Measurements from ENCODE around the gene FCER1G.

Gene FCER1G

GRCh38 chr1:161196521-161197451, 18.3 kb upstream of the FCER1G start:
- Mint-ChIP-seq H3K4me1 (peaks cover 63% of the 10 kb centered on the region), H3K9me3 (no peaks in the 10 kb centered on the region), H3K36me3 (no peaks in the 10 kb centered on the region), H3K27ac (peak overlapping the region; percentile 84), H3K4me3 (no peak overlapping the region)
- no peak for DNase-seq (ENCODE audit: low spot score in 2 of 2)
- ATAC-seq = no peak

- no peak for ATAC-seq
- DNase-seq (ENCODE audit: low spot score in 2 of 2) = no peak
- H3K36me3 Mint-ChIP-seq = peaks cover 6% of the 10 kb centered on the region
- H3K4me1 Mint-ChIP-seq = peaks cover 60% of the 10 kb centered on the region
- no peaks in the 10 kb centered on the region for H3K9me3 Mint-ChIP-seq
- H3K27ac Mint-ChIP-seq = peak overlapping the region; percentile 32
- H3K4me3 Mint-ChIP-seq = no peak overlapping the region
Measured at GRCh38 chr1:161197560-161198193, 17.4 kb upstream of the FCER1G start.

GRCh38 chr1:161198194-161198896, 16.8 kb upstream of the FCER1G start:
- DNase-seq (ENCODE audit: low spot score in 2 of 2) = no peak
- no peak for ATAC-seq
- H3K4me3 Mint-ChIP-seq = no peak overlapping the region

GRCh38 chr1:161198897-161199431, 16.1 kb upstream of the FCER1G start, which contains the start of gene ADAMTS4:
Gene ADAMTS4, minus strand, starts transcription at chr1:161199054. Its CDS starts 427 bp downstream, at chr1:161198627.
- ATAC-seq (no peak), DNase-seq (ENCODE audit: low spot score in 2 of 2) (no peak)
- Mint-ChIP-seq H3K36me3 (peaks cover 11% of the 10 kb centered on the region), H3K4me3 (peak within 1 kb of the TSS; percentile 85), H3K27ac (peak within 1 kb of the TSS; percentile 95), H3K4me1 (peaks cover 59% of the 10 kb centered on the region), H3K9me3 (no peaks in the 10 kb centered on the region)

More at GRCh38 chr1:161198194-161198896, 16.8 kb upstream of the FCER1G start:
- H3K9me3 Mint-ChIP-seq = no peaks in the 10 kb centered on the region
- peak overlapping the region; percentile 32 for H3K27ac Mint-ChIP-seq
- peaks cover 6% of the 10 kb centered on the region for H3K36me3 Mint-ChIP-seq
- peaks cover 55% of the 10 kb centered on the region for H3K4me1 Mint-ChIP-seq

- Mint-ChIP-seq H3K4me3 (peak overlapping the region; percentile 85), H3K36me3 (peaks cover 17% of the 10 kb centered on the region), H3K27ac (peak overlapping the region; percentile 95), H3K9me3 (no peaks in the 10 kb centered on the region), H3K4me1 (peaks cover 65% of the 10 kb centered on the region)
- DNase-seq (ENCODE audit: low spot score in 2 of 2) (no peak), ATAC-seq (no peak)
Measured at GRCh38 chr1:161199506-161200139, 15.5 kb upstream of the FCER1G start.

GRCh38 chr1:161200421-161200991, 14.6 kb upstream of the FCER1G start:
- peak overlapping the region; percentile 95 for H3K27ac Mint-ChIP-seq
- no peak for ATAC-seq
- H3K4me3 Mint-ChIP-seq = peak overlapping the region; percentile 85
- peaks cover 26% of the 10 kb centered on the region for H3K36me3 Mint-ChIP-seq
- no peaks in the 10 kb centered on the region for H3K9me3 Mint-ChIP-seq
- peaks cover 62% of the 10 kb centered on the region for H3K4me1 Mint-ChIP-seq
- DNase-seq (ENCODE audit: low spot score in 2 of 2) = peak in 1 of 2 donors; percentile 66

GRCh38 chr1:161200992-161201835, 13.9 kb upstream of the FCER1G start:
- DNase-seq (ENCODE audit: low spot score in 2 of 2) (peak in 1 of 2 donors; percentile 54), ATAC-seq (no peak)
- H3K4me1 Mint-ChIP-seq = peaks cover 62% of the 10 kb centered on the region
- H3K4me3 Mint-ChIP-seq = peak overlapping the region; percentile 85
- no peaks in the 10 kb centered on the region for H3K9me3 Mint-ChIP-seq
- peak overlapping the region; percentile 95 for H3K27ac Mint-ChIP-seq
- H3K36me3 Mint-ChIP-seq = peaks cover 33% of the 10 kb centered on the region

GRCh38 chr1:161201836-161202712, 13.0 kb upstream of the FCER1G start, which contains the start of gene NDUFS2:
Gene NDUFS2, plus strand, starts transcription at chr1:161202367. Its CDS starts 19 bp downstream, at chr1:161202386.
- Mint-ChIP-seq H3K27ac (peak within 1 kb of the TSS; percentile 95), H3K4me1 (peaks cover 66% of the 10 kb centered on the region), H3K9me3 (no peaks in the 10 kb centered on the region), H3K36me3 (peaks cover 42% of the 10 kb centered on the region), H3K4me3 (peak within 1 kb of the TSS; percentile 85)
- DNase-seq (ENCODE audit: low spot score in 2 of 2) = peak; percentile 77 to 92
- ATAC-seq = peak; percentile 99

- ATAC-seq = no peak
- Mint-ChIP-seq H3K27ac (no peak overlapping the region), H3K4me1 (peaks cover 47% of the 10 kb centered on the region), H3K9me3 (no peaks in the 10 kb centered on the region), H3K36me3 (peaks cover 87% of the 10 kb centered on the region), H3K4me3 (no peak overlapping the region)
- DNase-seq (ENCODE audit: low spot score in 2 of 2) = no peak
Measured at GRCh38 chr1:161206411-161207140, 8.5 kb upstream of the FCER1G start.

GRCh38 chr1:161207173-161207572, 7.9 kb upstream of the FCER1G start:
- DNase-seq (ENCODE audit: low spot score in 2 of 2) (no peak), ATAC-seq (no peak)
- peaks cover 89% of the 10 kb centered on the region for H3K36me3 Mint-ChIP-seq
- no peak overlapping the region for H3K4me3 Mint-ChIP-seq
- no peaks in the 10 kb centered on the region for H3K9me3 Mint-ChIP-seq
- peaks cover 43% of the 10 kb centered on the region for H3K4me1 Mint-ChIP-seq
- no peak overlapping the region for H3K27ac Mint-ChIP-seq

GRCh38 chr1:161209790-161210409, 5.2 kb upstream of the FCER1G start:
- ATAC-seq (peak; percentile 86), DNase-seq (ENCODE audit: low spot score in 2 of 2) (peak; percentile 48 to 80)
- Mint-ChIP-seq H3K36me3 (peaks cover 100% of the 10 kb centered on the region), H3K4me3 (no peak overlapping the region), H3K4me1 (peaks cover 28% of the 10 kb centered on the region), H3K27ac (peak overlapping the region; percentile 6), H3K9me3 (no peaks in the 10 kb centered on the region)

- Mint-ChIP-seq H3K27ac (peak overlapping the region; percentile 65), H3K4me3 (no peak overlapping the region), H3K4me1 (peaks cover 37% of the 10 kb centered on the region), H3K9me3 (no peaks in the 10 kb centered on the region), H3K36me3 (peaks cover 61% of the 10 kb centered on the region)
- DNase-seq (ENCODE audit: low spot score in 2 of 2) (no peak), ATAC-seq (no peak)
Measured at GRCh38 chr1:161214369-161214768, 726 bp upstream of the FCER1G start.
